Activated T-helper 17 cell treated with anti-CD3 and anti-CD28 coated beads, Interleukin-2, amount 50 U/mL, for 72 hours (primary cell): ENCODE measurements around the gene TRIO. TPM values are rescaled to one million over a fixed set of nuclear protein-coding genes. Genes with fewer than 3 reads are reported as not detected.
A peak's percentile ranks its signal among the peaks of the same experiment; 100 is the strongest.
"Not testable (repeated sequence)": the region's sequence is repeated elsewhere in the genome, so short reads cannot be mapped to it uniquely, and the experiment has no call there.

ENCODE experiments used
- ATAC-seq: fragments of 150-1000 bp; cut with Tn5 transposase; replicated peaks from 2 replicates; pipeline ENCODE4 v1.10.0; 2021; ENCODE audit warnings: mild to moderate bottlenecking, moderate library complexity
- H3K27ac Mint-ChIP-seq: one replicate; pipeline ENCODE4 v1.8.0; 2022; ENCODE audit warnings: mixed read lengths
- H3K27me3 Mint-ChIP-seq: one replicate; pipeline ENCODE4 v1.8.0; 2022; ENCODE audit warnings: mixed read lengths
- H3K36me3 Mint-ChIP-seq: one replicate; pipeline ENCODE4 v1.8.0; 2022; ENCODE audit warnings: low read depth, mild to moderate bottlenecking, mixed read lengths
- H3K4me1 Mint-ChIP-seq: one replicate; pipeline ENCODE4 v1.8.0; 2022; ENCODE audit warnings: mixed read lengths
- H3K4me3 Mint-ChIP-seq: one replicate; pipeline ENCODE4 v1.8.0; 2022; ENCODE audit warnings: mild to moderate bottlenecking, mixed read lengths
- H3K9me3 Mint-ChIP-seq: one replicate; pipeline ENCODE4 v1.8.0; 2022; ENCODE audit warnings: mixed read lengths
- total RNA-seq, 2 donors: library from RNA; stranded (reverse); gene quantifications; one replicate each; pipeline ENCODE4 v1.2.3, GENCODE V29; 2022

TRIO gene
- total RNA-seq, result 10 to 100 TPM; 13.6 to 21.5 TPM

GRCh38 chr5:14142827-14143545, at the start of gene TRIO:
TSS of gene TRIO (plus strand) at chr5:14143342. CDS start at chr5:14143726, 384 bp downstream.
- Mint-ChIP-seq H3K9me3 (no peaks in the 10 kb centered on the region), H3K4me3 (peak within 1 kb of the TSS; percentile 76), H3K36me3 (peaks cover 5% of the 10 kb centered on the region), H3K27me3 (peaks cover 39% of the 10 kb centered on the region), H3K27ac (no peak within 1 kb of the TSS), H3K4me1 (peaks cover 5% of the 10 kb centered on the region)
- peak; percentile 79 for ATAC-seq

- not testable (repeated sequence) for H3K9me3 Mint-ChIP-seq, H3K36me3 Mint-ChIP-seq, ATAC-seq, H3K27ac Mint-ChIP-seq, H3K4me1 Mint-ChIP-seq, H3K27me3 Mint-ChIP-seq, H3K4me3 Mint-ChIP-seq
Measured at GRCh38 chr5:14097380-14097779, 45.8 kb upstream of the TRIO start.

- no peaks in the 10 kb centered on the region for H3K4me1 Mint-ChIP-seq
- no peak overlapping the region for H3K4me3 Mint-ChIP-seq
- peaks cover 6% of the 10 kb centered on the region for H3K9me3 Mint-ChIP-seq
- H3K27me3 Mint-ChIP-seq, result peaks cover 11% of the 10 kb centered on the region
- ATAC-seq, result no peak
- no peaks in the 10 kb centered on the region for H3K36me3 Mint-ChIP-seq
- no peak overlapping the region for H3K27ac Mint-ChIP-seq
Measured at GRCh38 chr5:14097998-14098471, 45.1 kb upstream of the TRIO start.

- H3K36me3 Mint-ChIP-seq, result no peaks in the 10 kb centered on the region
- H3K27ac Mint-ChIP-seq, result no peak overlapping the region
- no peak overlapping the region for H3K4me3 Mint-ChIP-seq
- ATAC-seq, result no peak
- no peaks in the 10 kb centered on the region for H3K4me1 Mint-ChIP-seq
- peaks cover 16% of the 10 kb centered on the region for H3K27me3 Mint-ChIP-seq
- peaks cover 8% of the 10 kb centered on the region for H3K9me3 Mint-ChIP-seq
Measured at GRCh38 chr5:14100281-14100680, 42.9 kb upstream of the TRIO start.

GRCh38 chr5:14101922-14102321, 41.2 kb upstream of the TRIO start:
- Mint-ChIP-seq H3K4me3 (no peak overlapping the region), H3K27me3 (peaks cover 24% of the 10 kb centered on the region), H3K36me3 (no peaks in the 10 kb centered on the region), H3K9me3 (peaks cover 8% of the 10 kb centered on the region), H3K27ac (no peak overlapping the region), H3K4me1 (no peaks in the 10 kb centered on the region)
- ATAC-seq, result no peak

- peaks cover 31% of the 10 kb centered on the region for H3K27me3 Mint-ChIP-seq
- ATAC-seq, result no peak
- H3K36me3 Mint-ChIP-seq, result no peaks in the 10 kb centered on the region
- no peak overlapping the region for H3K4me3 Mint-ChIP-seq
- H3K9me3 Mint-ChIP-seq, result peaks cover 8% of the 10 kb centered on the region
- H3K4me1 Mint-ChIP-seq, result peaks cover 2% of the 10 kb centered on the region
- H3K27ac Mint-ChIP-seq, result no peak overlapping the region
Measured at GRCh38 chr5:14102666-14103065, 40.5 kb upstream of the TRIO start.

- peaks cover 37% of the 10 kb centered on the region for H3K27me3 Mint-ChIP-seq
- H3K4me3 Mint-ChIP-seq, result no peak overlapping the region
- H3K27ac Mint-ChIP-seq, result no peak overlapping the region
- peaks cover 19% of the 10 kb centered on the region for H3K4me1 Mint-ChIP-seq
- H3K36me3 Mint-ChIP-seq, result no peaks in the 10 kb centered on the region
- H3K9me3 Mint-ChIP-seq, result peaks cover 12% of the 10 kb centered on the region
- no peak for ATAC-seq
Measured at GRCh38 chr5:14105718-14106410, 37.3 kb upstream of the TRIO start.

GRCh38 chr5:14107536-14107935, 35.6 kb upstream of the TRIO start:
- Mint-ChIP-seq H3K36me3 (no peaks in the 10 kb centered on the region), H3K4me3 (no peak overlapping the region), H3K27me3 (peaks cover 36% of the 10 kb centered on the region), H3K27ac (no peak overlapping the region), H3K4me1 (peaks cover 19% of the 10 kb centered on the region), H3K9me3 (peaks cover 11% of the 10 kb centered on the region)
- ATAC-seq, result no peak

- Mint-ChIP-seq H3K27ac (peak overlapping the region; percentile 45), H3K36me3 (no peaks in the 10 kb centered on the region), H3K4me3 (peak overlapping the region; percentile 51), H3K27me3 (peaks cover 28% of the 10 kb centered on the region), H3K4me1 (peaks cover 19% of the 10 kb centered on the region), H3K9me3 (peaks cover 3% of the 10 kb centered on the region)
- ATAC-seq, result peak; percentile 36
Measured at GRCh38 chr5:14108170-14108996, 34.8 kb upstream of the TRIO start.

GRCh38 chr5:14109041-14109747, 33.9 kb upstream of the TRIO start:
- H3K4me3 Mint-ChIP-seq, result peak overlapping the region; percentile 51
- H3K27me3 Mint-ChIP-seq, result peaks cover 25% of the 10 kb centered on the region
- peaks cover 3% of the 10 kb centered on the region for H3K9me3 Mint-ChIP-seq
- H3K27ac Mint-ChIP-seq, result peak overlapping the region; percentile 45
- H3K36me3 Mint-ChIP-seq, result no peaks in the 10 kb centered on the region
- ATAC-seq, result peak; percentile 91
- H3K4me1 Mint-ChIP-seq, result peaks cover 19% of the 10 kb centered on the region

GRCh38 chr5:14109771-14110170, 33.4 kb upstream of the TRIO start:
- peaks cover 30% of the 10 kb centered on the region for H3K27me3 Mint-ChIP-seq
- peaks cover 3% of the 10 kb centered on the region for H3K9me3 Mint-ChIP-seq
- H3K4me1 Mint-ChIP-seq, result peaks cover 19% of the 10 kb centered on the region
- H3K4me3 Mint-ChIP-seq, result no peak overlapping the region
- no peaks in the 10 kb centered on the region for H3K36me3 Mint-ChIP-seq
- H3K27ac Mint-ChIP-seq, result no peak overlapping the region
- ATAC-seq, result no peak

- Mint-ChIP-seq H3K4me1 (peaks cover 19% of the 10 kb centered on the region), H3K9me3 (peaks cover 3% of the 10 kb centered on the region), H3K4me3 (no peak overlapping the region), H3K27ac (no peak overlapping the region), H3K27me3 (peaks cover 30% of the 10 kb centered on the region), H3K36me3 (no peaks in the 10 kb centered on the region)
- no peak for ATAC-seq
Measured at GRCh38 chr5:14110196-14110595, 32.9 kb upstream of the TRIO start.

GRCh38 chr5:14110680-14111079, 32.5 kb upstream of the TRIO start:
- no peaks in the 10 kb centered on the region for H3K36me3 Mint-ChIP-seq
- H3K27ac Mint-ChIP-seq, result no peak overlapping the region
- H3K4me3 Mint-ChIP-seq, result no peak overlapping the region
- no peak for ATAC-seq
- peaks cover 19% of the 10 kb centered on the region for H3K4me1 Mint-ChIP-seq
- H3K27me3 Mint-ChIP-seq, result peaks cover 30% of the 10 kb centered on the region
- H3K9me3 Mint-ChIP-seq, result peaks cover 3% of the 10 kb centered on the region
